Measurements from ENCODE around the gene CCDC88C.

CCDC88C gene

DNA sequence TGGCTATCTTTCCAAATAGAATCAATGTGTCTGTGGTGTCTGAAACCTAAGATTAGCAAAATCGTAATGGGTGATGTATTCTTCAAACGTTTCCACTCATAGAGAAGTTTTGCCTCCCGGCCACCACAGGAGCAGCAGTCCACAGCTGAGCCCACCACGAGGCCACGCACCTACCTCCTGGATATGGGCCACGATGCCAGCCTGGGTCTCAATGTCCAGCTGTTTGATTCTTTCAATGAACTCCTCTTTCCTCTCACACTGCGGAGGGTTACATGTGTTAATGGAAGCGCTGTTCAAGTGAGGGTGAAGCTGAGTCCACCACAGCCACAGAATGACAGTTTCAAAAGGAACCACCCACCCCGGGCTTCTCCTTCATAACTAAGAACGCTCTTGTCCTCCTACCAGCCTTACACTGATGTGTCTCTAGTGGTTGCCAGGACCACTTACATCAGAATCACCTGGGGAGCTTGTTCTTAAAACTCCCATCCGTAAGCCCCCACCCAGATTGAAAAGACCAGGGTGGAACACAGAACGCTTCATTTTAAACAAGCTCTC, 75.3 kb downstream of the CCDC88C start:
- no peak for DNase-seq

DNA sequence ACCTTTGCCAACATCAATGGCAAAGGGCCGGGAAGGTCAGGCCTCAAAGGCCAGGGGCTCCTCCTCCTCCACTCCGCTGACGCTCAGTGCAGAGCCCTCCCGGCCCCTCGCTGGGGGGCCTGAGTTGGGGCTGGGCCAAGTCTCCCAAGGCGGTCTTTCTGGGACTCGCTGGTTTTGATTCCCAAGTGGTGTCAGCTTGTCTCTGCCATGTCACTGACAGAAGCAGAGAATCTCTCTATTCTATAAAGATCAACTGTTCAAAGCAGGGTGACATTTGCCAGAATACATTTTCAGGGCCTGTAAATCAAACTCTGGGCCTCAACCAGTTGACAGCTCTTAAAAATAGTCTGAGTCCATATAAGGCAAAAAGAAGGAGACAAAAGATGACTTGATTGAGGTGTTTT, 75.9 kb downstream of the CCDC88C start:
- no peak for DNase-seq

DNA sequence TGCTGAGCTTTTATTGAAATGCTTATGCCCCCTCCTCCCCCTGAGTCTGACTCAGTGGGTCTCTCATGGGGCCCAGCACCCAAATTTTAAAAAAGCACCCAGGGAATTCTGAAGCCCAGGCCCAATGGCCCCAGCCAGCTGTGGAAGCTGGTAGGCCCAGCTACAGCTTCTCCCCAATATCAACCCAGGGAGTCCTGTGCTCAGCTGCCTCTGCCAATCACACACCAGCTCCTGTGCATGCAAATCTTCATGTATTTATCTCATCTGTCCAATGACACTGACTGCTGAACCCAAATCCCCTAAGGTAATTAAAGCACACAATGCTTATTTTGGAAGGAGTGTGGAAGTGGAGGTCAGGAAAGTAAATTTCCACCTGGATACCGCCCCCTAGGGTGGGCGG, 76.3 kb downstream of the CCDC88C start:
- DNase-seq = no peak

DNA sequence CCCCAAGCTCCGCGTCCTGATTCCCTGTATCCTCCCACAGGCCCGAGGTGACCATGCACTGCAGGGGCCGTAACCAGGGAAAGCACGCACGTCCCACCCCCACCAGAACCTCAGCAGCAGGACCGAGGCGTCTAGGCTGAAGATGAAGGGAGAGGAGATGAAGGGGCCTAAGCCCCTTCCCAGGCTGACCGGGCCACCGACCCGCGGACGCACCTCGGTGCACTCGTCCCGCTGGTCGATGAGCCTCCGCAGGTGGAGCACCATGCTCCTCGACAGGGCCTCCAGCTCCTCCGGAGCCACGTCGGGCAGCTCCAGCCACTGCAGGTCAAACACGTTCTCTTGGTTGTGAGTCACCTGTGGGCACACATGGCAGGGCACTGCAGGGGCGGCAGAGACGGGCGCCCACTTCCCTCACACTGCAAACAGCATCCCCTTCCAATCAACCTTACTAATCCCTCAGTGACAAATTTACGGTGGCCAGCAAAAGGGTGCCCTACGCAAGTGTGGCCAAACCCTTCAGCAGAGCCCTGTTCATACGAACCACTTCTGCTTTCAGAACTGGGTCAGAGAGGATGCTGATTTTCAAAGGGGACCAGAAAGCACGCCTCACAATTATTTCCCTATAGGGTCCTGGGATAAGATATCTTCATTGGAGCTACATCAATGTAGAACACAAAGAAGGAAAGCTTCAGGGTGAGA, 77.8 kb downstream of the CCDC88C start:
- DNase-seq = no peak

DNA sequence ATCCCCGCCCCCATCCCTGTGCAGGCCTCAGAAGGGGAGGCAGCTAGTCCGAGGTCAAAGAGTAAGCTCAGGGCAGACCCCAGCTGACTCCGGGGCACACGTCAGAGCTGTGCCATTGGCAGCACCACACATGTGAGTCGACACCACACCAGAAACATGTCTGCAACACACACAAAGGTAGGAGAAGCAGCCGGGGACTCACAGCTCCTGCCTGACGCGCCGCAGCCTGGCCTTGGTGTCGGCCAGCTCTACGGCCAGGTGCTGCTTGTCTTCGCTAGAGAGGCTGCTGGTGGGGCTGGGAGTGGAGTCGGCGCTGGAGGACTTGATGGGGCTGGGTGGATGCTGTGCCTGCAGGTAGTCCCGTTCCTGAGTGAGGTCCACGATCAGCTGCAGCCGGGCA, 78.5 kb downstream of the CCDC88C start:
- DNase-seq = no peak

DNA sequence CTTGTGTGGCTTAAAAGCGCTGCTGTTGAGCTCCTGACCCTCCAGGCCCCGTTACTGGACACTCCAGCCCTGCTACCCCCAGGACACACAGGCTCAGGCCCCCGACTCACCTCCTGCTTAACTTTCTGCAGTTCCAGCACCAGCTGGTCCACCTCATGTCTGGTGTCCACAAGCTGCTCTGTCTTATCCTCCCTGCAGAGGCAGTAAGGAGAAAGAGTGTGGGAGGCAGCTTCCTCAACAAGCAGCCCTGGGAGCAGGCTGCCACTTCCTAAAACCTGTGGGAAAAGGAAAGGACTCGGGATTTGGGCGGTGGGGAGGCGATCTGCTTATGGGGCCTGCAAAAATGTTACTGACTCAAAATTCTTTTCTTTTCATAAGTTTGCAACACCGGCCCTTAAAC, 79.2 kb downstream of the CCDC88C start:
- DNase-seq = no peak

DNA sequence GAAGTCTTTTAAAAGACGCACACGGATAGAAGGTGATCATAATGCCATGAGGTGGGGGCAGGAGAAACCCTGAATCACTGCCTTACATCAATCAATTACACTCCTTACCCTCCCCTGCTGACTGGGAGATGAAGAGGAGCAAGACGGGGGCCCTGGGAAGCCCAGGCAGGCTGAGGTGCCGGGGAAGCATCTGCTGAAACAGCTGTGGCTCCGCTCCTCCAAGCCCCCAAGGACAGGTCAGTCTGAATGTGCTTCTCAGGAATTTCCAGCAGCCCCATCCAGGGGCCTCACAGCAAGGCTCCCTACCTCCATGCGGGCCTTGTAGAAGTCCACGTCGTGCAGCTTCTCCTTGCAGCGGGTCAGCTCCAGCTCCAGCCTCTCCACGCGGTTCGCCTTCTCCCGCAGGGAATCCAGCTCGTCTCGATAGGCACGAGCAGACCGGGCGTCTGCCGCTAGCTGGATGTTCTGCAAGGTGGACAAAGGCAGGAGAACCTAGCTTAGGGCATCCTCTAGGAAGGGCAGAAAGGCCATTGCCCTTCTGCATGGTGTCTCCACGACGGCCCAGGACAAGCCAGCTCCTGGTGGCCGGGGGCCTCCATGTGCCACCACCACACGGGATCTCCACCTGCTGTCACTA, 79.8 kb downstream of the CCDC88C start:
- DNase-seq = no peak

DNA sequence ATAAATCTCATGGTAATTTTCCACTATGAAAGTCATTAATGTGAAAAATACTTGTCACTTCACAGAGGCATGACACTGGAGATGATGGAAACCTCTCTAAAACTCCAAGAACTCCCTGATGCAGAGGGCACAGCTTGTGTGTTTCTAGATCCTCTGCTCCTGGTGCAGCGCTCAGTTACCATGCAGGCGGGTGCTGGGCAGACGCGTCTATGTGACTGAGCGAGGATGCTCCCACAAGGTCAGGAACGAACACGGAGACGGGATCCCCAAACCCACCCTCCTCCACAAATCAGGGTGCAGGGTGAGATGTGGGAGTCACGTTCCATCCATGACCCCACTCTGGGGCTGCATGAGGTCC, 81.5 kb downstream of the CCDC88C start:
- DNase-seq = no peak

DNA sequence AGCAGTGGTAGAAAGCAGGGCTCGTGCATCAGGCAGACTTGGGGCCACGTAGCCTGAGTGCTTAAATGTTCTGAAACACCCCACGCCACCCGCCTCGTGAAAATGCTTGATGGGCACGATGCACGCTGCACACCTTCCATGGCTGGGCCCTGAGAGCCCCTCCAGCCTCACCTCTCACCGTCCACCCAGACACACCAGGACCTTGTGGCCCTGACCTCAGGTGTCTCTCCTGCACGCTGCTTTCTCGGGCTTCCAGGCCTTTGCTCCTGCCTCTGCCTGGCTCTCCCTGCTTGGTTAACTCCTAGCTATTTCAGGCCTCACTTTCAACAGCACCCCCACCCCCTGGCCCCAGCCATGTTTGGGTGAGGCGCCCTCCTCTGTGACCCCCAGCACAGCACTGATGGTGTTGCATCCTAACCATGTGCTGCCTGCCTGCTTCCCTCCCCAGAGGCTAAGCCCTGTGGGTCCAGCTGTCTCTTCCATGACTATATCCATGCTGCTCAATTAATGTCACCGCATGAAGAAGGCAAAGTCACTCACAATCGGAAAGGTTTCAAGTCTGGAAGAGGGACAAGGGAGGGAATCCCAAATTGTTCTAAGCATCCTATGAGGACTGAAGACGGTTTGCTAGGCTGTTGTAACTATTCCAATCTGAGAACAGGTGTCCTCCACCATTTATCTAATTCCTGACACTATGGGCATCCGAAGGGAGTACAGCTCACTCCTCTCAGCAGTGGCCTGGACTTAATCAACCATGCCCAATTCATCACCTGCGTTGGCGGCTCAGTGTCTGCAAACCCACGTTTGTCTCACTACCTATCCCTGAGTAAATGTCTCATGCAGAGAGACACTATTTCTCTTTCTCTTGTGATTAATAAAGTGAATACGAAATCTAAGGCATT, 82.2 kb downstream of the CCDC88C start:
- no peak for DNase-seq

DNA sequence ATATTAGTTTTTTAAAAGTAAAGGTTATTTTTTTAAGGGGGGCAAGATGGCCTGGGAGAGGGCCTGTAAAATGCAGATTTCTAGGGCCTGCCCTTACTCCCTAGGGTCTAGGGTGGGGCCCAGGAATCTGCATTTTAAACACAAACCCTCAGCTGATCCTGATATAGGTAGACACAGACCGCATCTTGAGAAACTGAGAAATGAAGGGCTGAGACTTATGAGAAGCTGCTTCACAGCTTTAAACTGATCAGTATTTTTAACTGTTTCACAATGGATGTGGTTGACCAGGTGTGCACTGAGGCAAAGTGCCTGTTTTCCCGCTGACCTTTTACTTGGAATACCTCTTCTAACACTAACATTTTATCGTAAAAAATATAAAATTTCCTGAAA, 84.0 kb downstream of the CCDC88C start:
- DNase-seq = no peak

DNA sequence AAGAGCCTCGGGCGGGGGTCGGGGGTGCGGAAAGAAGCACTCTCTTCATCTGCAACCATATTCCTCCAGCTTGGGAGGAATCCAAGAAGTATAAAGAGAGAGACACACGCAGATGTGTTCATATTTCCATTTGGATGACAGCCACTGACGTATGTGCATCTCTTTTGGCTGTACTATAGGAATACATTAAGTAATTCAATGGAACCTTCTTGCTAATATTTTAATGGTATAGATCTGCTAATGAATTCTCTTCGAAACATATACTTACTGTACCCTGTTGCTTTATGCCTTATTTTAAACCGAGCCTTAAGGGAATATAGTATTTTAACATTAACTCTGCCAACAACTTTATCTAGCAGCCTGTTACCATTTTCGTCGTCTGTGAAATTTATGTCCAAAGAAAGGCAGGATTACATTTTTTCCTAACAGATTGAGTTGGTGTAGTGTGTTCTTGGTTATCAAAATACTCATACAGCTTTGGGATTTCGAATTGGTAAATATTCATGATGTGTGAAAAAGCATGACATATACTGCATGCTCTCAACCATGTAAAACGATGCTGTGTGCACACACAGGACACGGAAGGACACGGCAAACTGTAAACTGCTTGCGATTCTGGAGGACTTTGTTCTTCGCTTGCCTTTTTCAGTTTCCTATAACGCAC, 84.5 kb downstream of the CCDC88C start:
- no peak for DNase-seq

DNA sequence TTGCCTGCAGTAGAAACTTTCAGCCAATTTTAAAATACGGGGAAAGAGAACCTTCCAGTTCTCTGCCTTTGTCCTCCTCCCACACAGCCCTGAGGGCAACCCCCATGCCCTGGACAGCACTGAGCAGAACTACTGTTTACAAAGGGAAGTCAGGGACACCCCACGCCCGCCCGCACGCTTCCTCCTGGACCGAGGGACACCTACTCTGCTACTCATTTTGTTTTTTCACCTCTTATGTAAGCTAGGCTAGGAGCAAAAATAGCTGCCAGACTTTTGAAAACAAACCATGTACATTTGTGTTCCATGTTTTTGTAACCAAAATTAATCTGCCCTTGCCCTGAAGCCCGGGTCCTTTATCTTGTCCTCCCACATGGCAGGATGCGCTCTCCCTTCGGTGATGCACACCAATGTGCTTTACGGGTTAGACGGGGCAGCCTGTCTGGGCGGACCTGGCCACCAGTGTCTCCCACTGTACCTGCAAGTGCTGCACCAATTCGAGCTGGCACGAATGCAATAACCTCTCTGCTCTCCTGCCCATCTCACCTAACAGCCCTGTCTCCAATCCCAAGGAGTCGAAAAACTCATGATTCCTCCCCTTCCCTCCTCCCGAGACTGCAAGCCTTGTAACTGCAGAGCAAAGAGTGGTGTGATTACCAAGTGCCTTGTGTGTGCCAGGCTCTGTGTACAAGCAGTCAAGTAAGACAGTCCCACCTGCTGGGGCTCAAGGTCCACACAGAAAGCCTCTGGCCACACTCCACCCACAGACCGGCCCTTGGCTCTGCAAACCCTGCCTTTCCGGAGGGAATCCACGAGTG, 85.2 kb downstream of the CCDC88C start:
- DNase-seq = no peak

DNA sequence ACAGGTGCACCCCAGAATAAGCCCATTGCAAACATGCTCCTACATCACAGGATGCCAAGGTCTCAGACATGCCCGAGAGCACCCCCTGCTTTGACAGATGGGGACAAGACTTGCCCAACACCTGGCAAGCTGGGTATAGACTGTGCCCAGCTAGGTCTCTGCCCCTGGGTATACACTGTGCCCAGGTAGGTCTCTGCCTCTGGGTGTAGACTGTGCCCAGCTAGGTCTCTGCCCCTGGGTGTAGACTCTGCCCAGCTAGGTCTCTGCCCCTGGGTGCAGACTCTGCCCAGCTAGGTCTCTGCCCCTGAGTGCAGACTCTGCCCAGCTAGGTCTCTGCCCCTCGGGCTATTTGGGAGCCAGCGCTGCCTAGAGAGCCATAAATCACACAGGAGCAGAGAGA, 85.9 kb downstream of the CCDC88C start:
- DNase-seq = no peak

DNA sequence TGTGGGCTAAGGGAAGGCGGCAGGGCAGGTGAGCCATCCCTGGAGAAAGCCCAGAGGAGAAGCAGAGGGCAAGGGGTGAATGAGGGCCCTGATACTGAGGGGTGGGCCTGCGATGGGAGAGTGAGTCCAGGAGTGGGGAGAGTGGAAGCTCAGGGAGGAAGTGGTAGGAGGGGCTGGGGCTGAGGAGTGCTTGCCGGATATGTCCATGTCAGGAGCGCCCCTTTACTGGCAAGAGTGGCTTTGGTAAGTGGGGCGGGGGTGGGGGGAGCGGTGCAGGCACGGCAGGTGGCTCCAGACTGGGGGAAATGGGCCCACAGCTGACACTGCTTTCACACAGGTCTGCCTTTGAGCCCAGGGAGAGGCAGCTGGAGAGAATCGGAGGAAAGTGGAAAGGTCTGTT, 86.8 kb downstream of the CCDC88C start:
- no peak for DNase-seq

DNA sequence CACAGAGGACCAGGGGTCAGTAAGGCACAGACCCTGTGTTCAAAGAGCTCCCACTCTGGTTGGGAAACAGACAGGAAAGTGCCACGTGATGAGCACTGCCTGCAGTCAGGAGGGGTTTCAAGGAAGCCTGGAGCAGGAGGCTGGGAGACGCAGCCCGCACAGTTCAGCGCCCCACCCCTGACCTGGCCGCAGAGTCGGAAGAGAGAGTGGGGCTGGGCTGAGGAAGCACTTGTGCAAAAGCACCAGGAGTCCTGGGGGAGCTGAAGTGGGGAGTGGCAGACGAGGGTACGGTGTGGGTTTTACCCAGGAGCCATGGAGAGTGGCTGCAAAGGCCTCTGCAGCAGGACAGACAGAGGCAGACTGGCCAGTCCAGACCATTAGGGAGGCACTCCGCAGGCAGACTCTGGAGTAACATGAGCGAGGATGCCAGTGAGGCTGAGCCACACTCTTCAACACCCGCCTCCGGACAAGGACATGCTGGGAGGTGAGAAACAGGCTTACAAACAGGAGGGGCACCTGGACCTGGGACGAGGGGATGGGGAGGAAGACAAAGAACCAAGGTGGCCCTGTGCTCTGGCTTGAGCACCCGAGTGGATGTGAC, 87.4 kb downstream of the CCDC88C start:
- no peak for DNase-seq

DNA sequence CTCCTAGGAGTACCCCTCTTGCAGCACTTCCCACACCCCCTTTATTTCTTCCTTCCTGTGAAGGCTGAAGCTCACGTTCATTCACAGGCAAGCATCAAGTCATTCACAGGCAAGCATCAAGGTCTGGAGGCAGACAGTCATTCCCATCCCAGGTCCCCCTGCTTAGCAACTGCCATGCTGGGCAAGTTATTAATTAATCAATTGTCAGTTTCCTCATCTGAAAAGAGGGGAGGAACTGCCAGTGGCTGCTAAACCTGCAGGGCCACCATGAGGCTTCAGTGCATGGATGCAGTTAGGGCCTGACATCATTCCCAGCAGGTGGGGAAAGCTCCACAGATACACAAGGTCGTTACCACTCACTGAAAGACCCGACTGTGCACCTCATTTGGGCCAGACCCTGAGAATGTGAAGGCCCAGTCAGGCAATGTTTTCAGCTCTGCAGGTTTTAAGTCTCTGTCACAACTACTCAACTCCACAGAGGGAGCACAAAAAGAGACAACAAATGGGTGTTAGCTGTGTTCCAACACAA, 88.1 kb downstream of the CCDC88C start:
- DNase-seq = no peak

DNA sequence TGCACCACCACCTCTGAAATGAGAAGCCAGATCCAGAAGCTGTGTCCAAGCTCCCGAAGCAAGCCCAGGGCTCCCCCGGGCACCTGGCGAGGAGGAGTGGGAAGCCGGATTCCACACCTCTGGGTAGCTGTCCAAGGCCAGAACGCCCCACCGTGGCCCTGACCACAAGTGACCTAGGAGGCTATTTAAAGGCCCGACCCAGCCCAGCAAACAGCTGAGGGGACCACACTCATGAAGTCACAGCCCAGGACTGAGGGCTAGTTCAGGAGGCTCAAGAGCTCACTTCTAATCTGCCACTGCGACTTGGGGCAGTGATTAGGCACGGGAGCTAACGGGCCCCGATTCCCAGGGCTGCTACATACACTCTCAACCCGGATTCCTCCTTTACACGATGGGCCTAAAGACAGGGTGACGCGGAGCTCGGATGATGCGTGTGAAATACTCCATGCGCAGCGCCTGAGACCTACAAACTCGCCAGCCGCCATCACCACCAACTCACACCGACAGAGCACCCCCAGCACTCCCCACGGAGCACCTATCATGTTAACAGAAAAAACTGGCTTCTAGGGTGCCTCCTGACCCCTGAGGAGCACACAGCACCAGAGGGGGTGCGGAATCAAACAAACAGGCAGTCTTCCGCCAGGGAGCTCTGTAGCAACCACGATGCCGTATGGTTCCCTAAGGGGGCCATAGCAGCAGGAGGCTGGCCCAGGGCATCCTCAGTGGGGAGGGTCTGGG, 89.1 kb downstream of the CCDC88C start:
- no peak for DNase-seq

DNA sequence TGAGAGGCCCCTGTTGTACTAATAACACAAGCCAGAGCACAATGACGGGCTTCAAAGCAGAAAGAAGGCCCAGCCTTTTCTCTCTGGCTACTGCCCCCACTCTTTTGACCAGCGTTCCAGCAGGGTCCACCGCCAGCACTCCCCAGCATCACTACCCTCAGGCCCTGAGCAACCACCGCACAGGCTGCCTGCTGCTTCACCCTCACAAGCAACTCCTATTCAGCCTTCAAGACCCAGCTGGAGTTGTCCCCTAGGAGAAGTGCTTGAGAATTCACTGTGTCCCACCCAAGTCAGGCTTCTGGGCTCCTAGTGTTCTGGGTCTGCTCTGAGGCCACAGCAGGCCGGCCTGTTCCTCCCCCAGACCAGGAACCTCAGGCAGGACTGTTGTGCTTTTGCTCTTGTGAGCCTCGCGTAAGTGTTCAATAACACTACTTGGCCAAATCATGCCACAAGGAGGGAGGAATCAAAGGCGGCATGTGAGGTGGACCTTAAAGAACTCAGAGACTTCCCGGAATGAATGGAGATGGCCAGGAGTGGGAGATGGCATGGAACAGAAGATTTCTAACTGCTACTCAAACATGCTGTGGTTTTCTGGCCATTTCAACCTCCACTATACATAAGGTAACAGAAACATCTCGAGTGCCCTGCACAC, 89.8 kb downstream of the CCDC88C start:
- no peak for DNase-seq

DNA sequence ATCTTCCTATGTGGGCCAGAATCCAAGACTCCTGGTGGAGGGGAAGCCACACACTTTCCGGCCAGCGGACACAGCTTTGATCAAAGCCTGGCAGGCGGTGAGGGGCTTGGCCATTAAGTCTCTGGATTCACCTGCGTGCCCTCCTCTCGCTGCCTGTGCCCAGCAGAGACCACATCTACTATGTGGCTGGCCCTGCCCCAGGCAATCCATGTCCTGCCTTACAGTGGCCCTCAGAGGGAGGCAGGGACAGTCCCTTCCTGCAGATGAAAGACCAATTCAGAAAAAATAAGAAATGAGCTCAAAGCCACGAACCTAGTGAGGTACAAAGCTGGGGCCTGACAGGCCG, 90.4 kb downstream of the CCDC88C start:
- DNase-seq = no peak

DNA sequence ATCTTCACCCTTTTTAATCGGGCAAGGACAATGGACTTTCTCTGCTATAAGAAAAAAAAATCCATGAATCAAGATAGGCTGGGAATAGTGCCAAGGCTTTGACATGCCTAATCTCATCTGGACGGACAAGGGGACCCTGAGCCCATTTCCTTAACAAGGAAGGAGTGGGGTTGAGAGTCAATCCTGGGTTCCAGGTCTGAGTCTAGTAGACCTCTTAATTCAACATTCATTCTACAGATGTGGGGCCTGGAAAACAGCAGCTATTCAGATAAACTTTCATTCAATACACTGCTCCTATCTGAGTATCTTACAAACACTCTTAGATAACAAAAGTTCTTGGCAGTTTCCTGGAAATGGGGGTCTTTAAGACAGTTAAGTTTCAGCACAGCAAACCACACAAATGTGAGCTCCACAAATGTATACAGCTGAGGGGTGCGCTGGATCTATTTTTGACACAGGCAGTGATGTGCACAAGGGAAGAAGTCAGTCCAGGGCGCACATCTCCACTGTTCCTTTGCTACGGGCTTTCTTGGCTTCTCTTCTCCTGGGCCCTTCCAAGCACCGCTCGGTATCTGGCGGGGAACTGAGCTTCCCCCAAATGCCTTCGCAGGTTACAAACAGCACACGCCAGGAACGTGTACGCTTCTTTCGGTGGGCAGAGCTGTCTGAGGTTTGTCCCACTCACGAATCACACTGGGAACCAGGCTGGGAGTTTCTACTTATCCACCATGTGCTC, 90.9 kb downstream of the CCDC88C start:
- no peak for DNase-seq

Data from activated CD4-positive, CD25-positive, alpha-beta regulatory T cell (primary cell).